HCT116 (cell line): ENCODE data around the gene MYH11. TPM values are rescaled to one million over a fixed set of nuclear protein-coding genes. Genes with fewer than 3 reads are reported as not detected.

Source experiments
- ATAC-seq: fragments of 200-7000 bp; cut with Tn5 transposase; 2 replicates; pipeline ENCODE4 v1.9.1; 2020; ENCODE audit warnings: mild to moderate bottlenecking, moderate library complexity
- BruUV-seq: library from RNA; stranded (reverse); fragments of 400-500 nt; replicated peaks from 2 replicates; lab custom pipeline; 2021; lab: Mats Ljungman, UMichigan
- CTCF ChIA-PET: fragments of 300-600 bp; sonication (Branson Sonifier 250); formaldehyde crosslinking; loops from one replicate; lab custom pipeline; 2021; ENCODE audit warnings: antibody characterized with exemption; lab: Charles Lee
- POLR2A ChIA-PET: fragments of 300-600, 350-600 bp; sonication (Branson Sonifier 250); formaldehyde crosslinking; loops from one replicate; lab custom pipeline; 2021; ENCODE audit warnings: antibody characterized with exemption; lab: Charles Lee
- RAD21 ChIA-PET, 2 experiments: fragments of 300-600 bp; sonication (Branson Sonifier 250); formaldehyde crosslinking; loops; one replicate each; lab custom pipeline; 2023; ENCODE audit warnings: low total read pairs in 2 of 2; ENCODE audit not compliant: uncharacterized antibody in 2 of 2, unreplicated experiment in 2 of 2, low non-redundant PET in 1 of 2; lab: Charles Lee
- DNase-seq: peaks from one replicate; pipeline ENCODE4 v3.0.0-alpha.2; 2010; ENCODE audit warnings: low read depth, low spot score
- H2AFZ ChIP-seq: fragments of 200-600 bp; shearing (Covaris generic), sonication (generic); 2 replicates; pipeline ENCODE4 v1.6.1; 2017; ENCODE audit warnings: low read depth, mixed run types, mixed read lengths, antibody characterized with exemption, low read length; ENCODE audit not compliant: poor library complexity, severe bottlenecking
- H3K27ac ChIP-seq: 2 replicates; pipeline ENCODE4 v1.5.1; 2012; ENCODE audit warnings: low read depth, low read length
- H3K27me3 ChIP-seq: fragments of 200-600 bp; sonication (generic); 2 replicates; pipeline ENCODE4 v1.6.1; 2016; ENCODE audit warnings: mixed run types, low read length, mixed read lengths; ENCODE audit not compliant: insufficient read depth
- H3K36me3 ChIP-seq, 2 experiments: fragments of 200-500 bp in 1 of 2; fragments of 200-600 bp in 1 of 2; sonication (Bioruptor generic) in 1 of 2; sonication (generic) in 1 of 2; 2 replicates each; pipeline versions ENCODE4 v1.5.1 to v1.6.1; 2014 to 2016; ENCODE audit warnings: low read length in 2 of 2, inconsistent platforms in 1 of 2, mixed read lengths in 1 of 2, mixed run types in 1 of 2; ENCODE audit not compliant: insufficient read depth in 2 of 2, control insufficient read depth in 1 of 2
- H3K4me1 ChIP-seq, 2 experiments: fragments of 200-600 bp in 1 of 2; sonication (generic) in 1 of 2; 2 replicates each; pipeline versions ENCODE4 v1.5.1 to v1.6.1; 2012 to 2017; ENCODE audit warnings: low read length in 2 of 2, inconsistent platforms in 1 of 2, mild to moderate bottlenecking in 1 of 2, mixed read lengths in 1 of 2, mixed run types in 1 of 2, moderate library complexity in 1 of 2; ENCODE audit not compliant: insufficient read depth in 2 of 2, control insufficient read depth in 1 of 2
- H3K4me2 ChIP-seq: fragments of 200-600 bp; sonication (generic); 2 replicates; pipeline ENCODE4 v1.6.1; 2017; ENCODE audit warnings: mixed run types, low read length, mixed read lengths
- H3K4me3 ChIP-seq, 2 experiments: fragments of 200-600 bp in 1 of 2; sonication (generic) in 1 of 2; replicated peaks in 1 of 2; 2 replicates each; pipeline ENCODE4 v1.5.1; 2011 to 2016; ENCODE audit warnings: low read length in 2 of 2, control low read depth in 1 of 2, low read depth in 1 of 2, mild to moderate bottlenecking in 1 of 2, mixed read lengths in 1 of 2, mixed run types in 1 of 2
- H3K79me2 ChIP-seq: fragments of 200-600 bp; sonication (generic); 2 replicates; pipeline ENCODE4 v1.6.1; 2017; ENCODE audit warnings: mild to moderate bottlenecking, mixed run types, low read length, moderate library complexity, mixed read lengths; ENCODE audit not compliant: insufficient read depth
- H3K9ac ChIP-seq: fragments of 200-600 bp; sonication (generic); 2 replicates; pipeline ENCODE4 v1.6.1; 2016; ENCODE audit warnings: low read length, mixed read lengths
- H3K9me2 ChIP-seq: fragments of 200-600 bp; sonication (generic), shearing (Covaris generic); 2 replicates; pipeline ENCODE4 v1.6.1; 2017; ENCODE audit warnings: mixed run types, mild to moderate bottlenecking, moderate library complexity; ENCODE audit not compliant: insufficient read depth
- H3K9me3 ChIP-seq, 2 experiments: fragments of 200-500 bp in 1 of 2; fragments of 200-600 bp in 1 of 2; sonication (Bioruptor generic) in 1 of 2; sonication (generic) in 1 of 2; 2 replicates each; pipeline ENCODE4 v1.6.1; 2014 to 2017; ENCODE audit warnings: low read length in 2 of 2, mixed read lengths in 2 of 2, inconsistent platforms in 1 of 2, low read depth in 1 of 2, mild to moderate bottlenecking in 1 of 2, mixed run types in 1 of 2, moderate library complexity in 1 of 2; ENCODE audit not compliant: control insufficient read depth in 1 of 2, insufficient read depth in 1 of 2
- H4K20me1 ChIP-seq: fragments of 200-600 bp; sonication (generic), shearing (Covaris generic); 2 replicates; pipeline ENCODE4 v1.6.1; 2017; ENCODE audit warnings: mixed run types, mild to moderate bottlenecking, moderate library complexity; ENCODE audit not compliant: insufficient read depth
- ELF1 ChIP-seq: IDR thresholded peaks from 2 replicates; pipeline ENCODE4 v1.6.1; 2012; ENCODE audit warnings: low read depth, borderline replicate concordance
- EZH2phosphoT487 ChIP-seq: fragments of 200-600 bp; IDR thresholded peaks from 2 replicates; pipeline ENCODE4 v1.6.1; 2018; ENCODE audit warnings: antibody characterized with exemption, borderline replicate concordance
- FOSL1 ChIP-seq: IDR thresholded peaks from 2 replicates; pipeline ENCODE4 v1.6.1; 2012; ENCODE audit warnings: low read depth
- JUND ChIP-seq: IDR thresholded peaks from 2 replicates; pipeline ENCODE4 v1.6.1; 2012
- SIN3A ChIP-seq: IDR thresholded peaks from 2 replicates; pipeline ENCODE4 v1.6.1; 2012; ENCODE audit warnings: low read depth
- SP1 ChIP-seq: IDR thresholded peaks from 2 replicates; pipeline ENCODE4 v1.6.1; 2012; ENCODE audit warnings: low read depth
- SRF ChIP-seq: IDR thresholded peaks from 2 replicates; pipeline ENCODE4 v1.6.1; 2012; ENCODE audit warnings: low read depth
- YY1 ChIP-seq: IDR thresholded peaks from 2 replicates; pipeline ENCODE4 v1.6.1; 2011; ENCODE audit warnings: low read length, low read depth, moderate library complexity, mild to moderate bottlenecking; ENCODE audit not compliant: insufficient replicate concordance; ENCODE audit errors: extremely low read depth
- ZFX ChIP-seq: fragments of 450-650 bp; IDR thresholded peaks from 2 replicates; pipeline ENCODE4 v1.6.1; 2017
- intact Hi-C: fragments of 100-400 bp; cut with micrococcal nuclease; formaldehyde crosslinking; loops from 2 replicates; pipeline ENCODE4 v1.10.0; 2022
- total RNA-seq: library from RNA; stranded (reverse); gene quantifications from one replicate; pipeline ENCODE4 v1.2.1, GENCODE V29; 2021; ENCODE audit not compliant: unreplicated experiment
- TF ChIP-seq, protein P1 (sequence below): IDR thresholded peaks from 2 replicates; pipeline ENCODE4 v1.6.1; 2012

Gene MYH11
- total RNA-seq, 1 experiment from 2014 or later: 0.61 TPM

DNA sequence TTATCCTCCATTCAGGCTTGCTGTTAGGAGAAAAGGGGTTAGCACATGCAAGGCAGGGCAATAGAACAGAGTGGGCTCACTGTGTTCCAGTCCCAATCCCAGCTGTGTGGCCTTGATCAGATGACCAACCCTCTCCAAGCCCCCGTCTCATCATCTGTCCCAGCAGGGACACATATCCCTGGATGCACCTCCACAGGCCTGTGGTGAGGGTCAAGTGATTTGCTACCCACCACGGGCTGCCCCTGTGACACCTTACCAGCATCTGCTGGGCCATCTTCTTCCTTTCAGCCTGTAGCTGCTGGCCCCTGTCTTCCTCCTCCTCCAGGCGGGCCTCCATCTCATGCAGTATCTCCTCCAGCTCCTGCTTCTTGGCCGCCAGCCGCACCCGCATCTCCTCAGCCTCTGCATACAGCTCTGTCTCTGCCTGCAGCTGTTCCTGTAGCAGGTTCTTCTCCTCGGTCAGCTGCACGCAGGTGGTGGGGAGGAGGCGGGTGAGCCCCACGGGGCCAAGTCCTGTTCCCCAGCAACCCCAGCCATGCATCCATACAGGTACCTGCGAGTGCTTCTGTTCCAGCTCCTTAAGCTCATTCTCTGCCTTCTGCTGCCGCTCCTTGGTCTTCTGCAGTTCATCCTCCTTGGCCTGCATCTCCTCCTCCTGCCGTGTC lies 115.5 kb downstream of the MYH11 start:
- Histone ChIP-seq H3K4me3 (no peak overlapping the region), H2AFZ (no peak overlapping the region), H3K9ac (no peak overlapping the region), H3K79me2 (no peaks in the 10 kb centered on the region), H3K4me2 (no peak overlapping the region), H3K27ac (no peak overlapping the region), H3K9me2 (no peaks in the 10 kb centered on the region), H3K9me3 (no peaks in the 10 kb centered on the region), H3K27me3 (no peaks in the 10 kb centered on the region), H4K20me1 (no peaks in the 10 kb centered on the region), H3K36me3 (no peaks in the 10 kb centered on the region), H3K4me1 (peaks cover 0 to 6% of the 10 kb centered on the region in 2 experiments; a peak in 3 of 4 replicates)
- ChIA-PET CTCF (no interaction called here), RAD21 (no interaction called here), POLR2A (no interaction called here)
- no TSS peak for BruUV-seq
- TF ChIP-seq SP1: no peak
- no peak for TF ChIP-seq ZFX
- no peak for TF ChIP-seq YY1
- TF ChIP-seq, protein P1, sequence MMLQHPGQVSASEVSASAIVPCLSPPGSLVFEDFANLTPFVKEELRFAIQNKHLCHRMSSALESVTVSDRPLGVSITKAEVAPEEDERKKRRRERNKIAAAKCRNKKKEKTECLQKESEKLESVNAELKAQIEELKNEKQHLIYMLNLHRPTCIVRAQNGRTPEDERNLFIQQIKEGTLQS: no peak
- no peak for TF ChIP-seq FOSL1
- DNase-seq (no peak), ATAC-seq (no peak)
- intact Hi-C loops: no loop called here

- TF ChIP-seq JUND (no peak), SIN3A (no peak), SRF (no peak), ELF1 (no peak), EZH2phosphoT487 (no peak), ZFX (no peak)
- no peak for DNase-seq
- Histone ChIP-seq H3K9me3 (no peaks in the 10 kb centered on the region), H3K27ac (no peak overlapping the region), H4K20me1 (no peaks in the 10 kb centered on the region), H3K4me3 (no peak overlapping the region), H3K4me2 (no peak overlapping the region), H3K27me3 (no peaks in the 10 kb centered on the region), H3K79me2 (no peaks in the 10 kb centered on the region), H3K4me1 (peaks cover 0 to 3% of the 10 kb centered on the region in 2 experiments; a peak in 3 of 4 replicates), H2AFZ (no peak overlapping the region), H3K36me3 (no peaks in the 10 kb centered on the region), H3K9ac (no peak overlapping the region), H3K9me2 (no peaks in the 10 kb centered on the region)
- ChIA-PET CTCF (no interaction called here), RAD21 (interaction anchor here in 1 of 2 experiments (0.6 kb wide), 1 partner anchor 89 kb away, joined by 7 read pairs; no protein-coding TSS in a partner anchor), POLR2A (no interaction called here)
- intact Hi-C loops: no loop called here
- BruUV-seq: no TSS peak
- ATAC-seq: no peak
Observed at GRCh38 chr16:15739950-15740349, 116.9 kb downstream of the MYH11 start.
